HEK293T (cell line): ENCODE results near the gene E2F8.
"Not testable (repeated sequence)": the region's sequence is repeated elsewhere in the genome, so short reads cannot be mapped to it uniquely, and the experiment has no call there.

Experiments
- BHLHE40 ChIP-seq: fragments of 450-650 bp; IDR thresholded peaks from 2 replicates; pipeline ENCODE4 v1.6.1; 2016; ENCODE audit warnings: mild to moderate bottlenecking, moderate library complexity, borderline replicate concordance
- CTBP1 ChIP-seq: fragments of 450-650 bp; IDR thresholded peaks from 2 replicates; pipeline ENCODE4 v1.6.1; 2016; ENCODE audit warnings: borderline replicate concordance
- LEF1 ChIP-seq: fragments of 450-650 bp; IDR thresholded peaks from 2 replicates; pipeline ENCODE4 v1.6.1; 2017; ENCODE audit warnings: mild to moderate bottlenecking, borderline replicate concordance
- NFRKB ChIP-seq: fragments of 450-650 bp; IDR thresholded peaks from 2 replicates; pipeline ENCODE4 v1.6.1; 2016; ENCODE audit warnings: mild to moderate bottlenecking, moderate library complexity
- SP1 ChIP-seq: fragments of 450-650 bp; IDR thresholded peaks from 2 replicates; pipeline ENCODE4 v1.6.1; 2017

DNA sequence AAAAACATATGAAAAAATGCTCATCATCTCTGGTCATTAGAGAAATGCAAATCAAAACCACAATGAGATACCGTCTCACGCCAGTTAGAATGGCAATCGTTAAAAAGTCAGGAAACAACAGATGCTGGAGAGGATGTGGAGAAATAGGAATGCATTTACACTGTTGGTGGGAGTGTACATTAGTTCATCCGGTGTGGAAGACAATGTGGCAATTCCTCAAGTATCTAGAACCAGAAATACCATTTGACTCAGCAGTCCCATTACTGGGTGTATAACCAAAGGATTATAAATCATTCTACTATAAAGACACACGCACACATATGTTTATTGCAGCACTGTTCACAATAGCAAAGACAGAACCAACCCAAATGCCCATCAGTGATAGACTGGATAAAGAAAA, 32.5 kb upstream of the E2F8 start:
- not testable (repeated sequence) for TF ChIP-seq NFRKB, SP1, BHLHE40, LEF1, CTBP1
